ENCODE results near the gene ZBTB42.

The ZBTB42 gene

DNA sequence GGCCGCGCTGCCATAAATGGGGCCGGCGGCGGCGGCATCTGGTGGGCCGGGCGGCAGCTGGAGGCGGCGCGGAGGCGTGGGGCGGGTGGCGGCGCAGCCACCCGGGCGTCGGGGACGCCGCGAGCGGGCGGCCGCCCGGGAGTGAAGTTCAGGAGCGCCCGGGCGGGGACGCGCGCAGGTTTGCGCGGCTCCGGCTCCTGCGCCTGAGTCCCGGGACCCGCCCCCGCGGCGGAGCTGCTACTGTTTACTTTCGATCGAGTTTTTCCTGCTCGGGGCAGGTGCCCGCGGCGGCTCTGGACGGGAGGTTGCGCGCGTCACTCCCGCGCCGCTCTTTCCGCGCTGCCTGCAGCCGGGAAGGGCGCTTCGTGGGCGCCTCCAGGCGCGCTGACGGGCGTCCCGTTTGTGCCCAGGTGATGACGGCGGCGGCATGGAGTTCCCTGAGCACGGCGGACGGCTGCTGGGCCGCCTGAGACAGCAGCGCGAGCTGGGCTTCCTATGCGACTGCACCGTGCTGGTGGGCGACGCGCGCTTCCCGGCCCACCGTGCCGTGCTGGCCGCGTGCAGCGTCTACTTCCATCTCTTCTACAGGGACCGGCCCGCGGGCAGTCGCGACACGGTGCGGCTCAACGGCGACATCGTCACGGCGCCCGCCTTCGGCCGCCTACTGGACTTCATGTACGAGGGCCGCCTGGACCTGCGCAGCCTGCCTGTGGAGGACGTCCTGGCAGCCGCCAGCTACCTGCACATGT is at the start of gene ZBTB42:
Gene ZBTB42, plus strand, starts transcription at position 331 of the 749 bp plus-strand sequence. Its CDS starts 97 bp downstream, at position 428.
- DNase-seq, result peak; percentile 56

DNA sequence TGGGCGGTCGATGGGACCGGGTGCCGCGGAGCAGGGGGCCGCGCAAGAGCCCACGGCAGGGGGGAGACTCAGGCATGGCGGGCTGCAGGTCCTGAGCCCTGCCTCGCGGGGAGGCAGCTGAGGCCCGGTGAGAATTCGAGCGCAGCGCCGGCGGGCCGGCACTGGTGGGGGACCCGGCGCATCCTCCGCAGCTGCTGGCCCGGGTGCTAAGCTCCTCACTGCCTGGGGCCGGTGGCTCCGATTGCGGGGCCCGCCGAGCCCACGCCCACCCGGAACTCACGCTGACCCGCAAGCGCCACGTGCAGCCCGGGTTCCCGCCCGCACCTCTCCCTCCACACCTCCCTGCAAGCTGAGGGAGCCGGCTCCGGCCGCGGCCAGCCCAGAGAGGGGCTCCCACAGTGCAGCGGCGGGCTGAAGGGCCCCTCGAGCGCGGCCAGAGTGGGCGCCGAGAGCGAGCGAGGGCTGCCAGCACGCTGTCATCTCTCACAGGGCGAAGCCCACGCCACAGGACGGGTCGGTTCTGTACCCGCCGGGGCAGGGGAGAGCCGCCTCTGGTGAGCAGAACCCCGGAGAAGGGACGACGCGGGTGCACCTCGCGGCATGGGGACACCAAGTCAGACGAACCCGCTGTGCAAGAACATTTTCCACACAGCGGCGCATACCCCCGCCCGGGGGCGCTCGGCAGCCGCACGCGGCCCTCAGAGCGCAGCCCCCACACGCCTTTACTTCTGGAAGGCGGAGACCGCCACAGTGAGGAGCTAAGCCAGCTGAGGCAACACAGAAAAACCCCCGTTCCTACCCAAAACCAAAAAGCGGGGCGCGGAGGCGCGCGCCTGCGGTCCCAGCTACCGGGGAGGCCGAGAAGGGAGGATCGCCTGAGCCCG is 49.1 kb upstream of the ZBTB42 start:
- no peak for DNase-seq

DNA sequence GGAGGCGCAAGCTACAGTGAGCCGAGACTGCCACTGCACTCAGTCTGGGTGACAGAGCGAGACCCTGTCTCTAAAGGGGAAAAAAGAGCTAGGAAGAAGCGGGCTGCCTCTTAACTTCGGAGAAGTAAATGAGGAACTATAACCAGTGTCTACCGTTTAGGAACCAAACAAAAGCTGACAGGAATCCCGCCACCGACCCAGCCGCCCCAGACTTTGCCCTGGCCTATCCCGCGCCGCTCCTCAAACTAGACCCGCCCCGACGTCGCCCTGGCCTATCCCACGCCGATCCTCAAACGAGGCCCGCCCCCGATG is 48.5 kb upstream of the ZBTB42 start:
- DNase-seq, result no peak

DNA sequence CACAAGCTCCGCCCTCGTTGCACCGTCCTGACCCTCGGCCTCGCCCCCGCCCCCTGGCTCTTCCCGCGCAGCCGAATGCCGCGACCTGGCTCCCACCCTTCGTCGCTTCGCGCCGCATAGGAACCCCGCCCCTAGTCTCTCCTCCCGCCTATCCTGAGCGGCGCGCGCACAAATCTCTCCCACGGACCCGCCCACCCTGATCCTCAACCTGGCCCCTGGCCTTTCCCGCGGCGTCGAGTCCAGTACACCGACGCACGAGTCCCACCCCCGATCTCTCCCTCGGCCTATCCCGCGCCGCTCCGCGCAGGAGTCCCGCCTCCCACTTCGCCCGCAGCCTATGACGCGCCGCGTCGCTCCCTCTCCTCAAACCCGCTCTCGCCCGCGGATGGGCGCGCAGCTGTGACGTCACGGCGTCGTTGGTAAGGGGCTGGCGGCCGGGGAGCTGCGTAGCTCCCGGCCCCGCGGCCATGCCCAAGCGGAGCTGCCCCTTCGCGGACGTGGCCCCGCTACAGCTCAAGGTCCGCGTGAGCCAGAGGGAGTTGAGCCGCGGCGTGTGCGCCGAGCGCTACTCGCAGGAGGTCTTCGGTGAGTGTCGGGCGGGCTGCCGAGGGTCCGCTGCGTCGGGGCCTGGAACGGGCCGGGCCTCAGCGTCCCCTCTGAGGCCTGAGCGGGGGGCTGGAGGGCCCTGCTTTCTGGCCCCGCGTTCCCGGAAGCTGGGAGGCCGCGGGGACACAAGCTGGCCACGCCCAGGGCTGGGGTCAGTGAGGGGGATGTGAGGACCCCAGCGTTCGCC is 48.0 kb upstream of the ZBTB42 start, which contains the start of gene SIVA1:
Gene SIVA1, plus strand, starts transcription at position 413 of the 793 bp plus-strand sequence. Its CDS starts 55 bp downstream, at position 468.
- peak; percentile 99 for DNase-seq

DNA sequence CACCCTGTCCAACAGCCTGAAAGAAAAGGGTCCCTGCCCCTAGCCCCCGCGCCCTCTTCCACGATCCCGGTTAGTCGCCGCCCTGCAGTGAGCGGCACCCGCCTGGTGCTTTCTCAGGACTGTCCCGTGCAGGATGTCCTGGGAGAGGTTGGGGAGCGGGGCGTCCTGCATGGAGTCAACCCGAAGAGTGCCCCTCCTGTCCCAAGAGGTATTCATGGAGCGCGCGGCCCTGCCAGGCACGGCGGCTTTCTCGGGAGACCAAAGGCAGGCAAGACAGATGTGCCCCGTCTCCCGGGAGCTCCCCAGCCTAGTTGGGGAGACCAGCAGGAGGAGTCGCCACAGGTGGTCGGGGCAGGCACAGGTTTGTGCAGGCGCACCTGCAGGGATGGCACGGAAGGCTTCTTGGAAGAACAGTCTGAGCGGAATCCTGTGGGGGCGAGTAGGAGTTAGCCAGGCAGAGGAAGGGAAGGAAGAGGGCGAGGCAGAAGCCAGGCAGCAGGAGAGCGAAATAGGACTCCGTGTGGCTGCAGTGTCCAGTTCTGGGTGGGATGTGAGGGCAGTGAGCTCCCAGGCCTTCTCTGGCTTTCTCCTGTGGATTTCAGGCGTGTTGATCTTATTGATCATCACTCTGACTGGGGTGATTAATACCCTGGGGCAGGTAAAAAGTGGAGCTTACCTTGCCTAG is 47.2 kb upstream of the ZBTB42 start:
- no peak for DNase-seq

DNA sequence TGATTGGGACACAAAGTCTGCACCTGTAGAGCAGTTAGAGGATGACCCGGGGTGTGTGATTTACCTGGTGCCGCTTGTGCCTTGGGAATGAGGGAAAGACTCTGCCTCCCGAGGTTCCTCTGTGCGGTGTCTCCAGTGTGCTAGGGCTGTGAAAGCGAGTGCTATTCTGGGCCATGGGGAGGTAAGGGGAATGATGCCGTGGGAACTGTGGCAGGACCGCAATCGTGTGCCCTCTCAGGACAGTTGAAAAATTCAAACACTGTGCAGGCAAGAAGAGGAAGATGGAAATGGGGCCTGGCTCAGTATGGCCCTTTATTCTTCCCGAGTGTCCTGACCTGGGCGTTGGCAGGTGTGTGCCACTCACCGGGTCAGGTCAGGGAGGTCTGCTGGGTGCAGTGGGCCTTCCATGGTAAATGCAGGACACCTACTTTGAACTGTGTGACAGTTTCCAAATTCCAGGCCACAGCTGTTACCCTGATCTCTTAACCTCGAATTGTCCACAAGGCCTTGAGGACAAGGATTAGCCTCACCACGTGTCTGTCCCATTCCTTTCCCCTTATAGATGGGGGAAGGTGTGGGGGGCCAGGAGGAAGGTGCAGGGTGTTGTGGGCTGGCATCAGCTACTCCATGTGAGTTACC is 46.6 kb upstream of the ZBTB42 start:
- DNase-seq, result no peak

DNA sequence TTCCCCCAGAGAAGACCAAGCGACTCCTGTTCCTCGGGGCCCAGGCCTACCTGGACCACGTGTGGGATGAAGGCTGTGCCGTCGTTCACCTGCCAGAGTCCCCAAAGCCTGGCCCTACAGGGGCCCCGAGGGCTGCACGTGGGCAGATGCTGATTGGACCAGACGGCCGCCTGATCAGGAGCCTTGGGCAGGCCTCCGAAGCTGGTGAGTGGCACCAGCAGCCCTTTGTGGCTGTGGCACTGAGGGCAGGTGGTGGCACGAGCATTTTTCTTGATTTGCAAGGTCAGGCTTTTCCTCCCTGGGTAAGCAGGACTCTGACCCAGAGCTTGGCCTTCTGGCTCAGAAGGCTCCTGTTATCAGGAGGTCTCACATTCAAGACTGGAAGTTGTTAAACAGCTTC is 45.3 kb upstream of the ZBTB42 start:
- DNase-seq, result no peak

DNA sequence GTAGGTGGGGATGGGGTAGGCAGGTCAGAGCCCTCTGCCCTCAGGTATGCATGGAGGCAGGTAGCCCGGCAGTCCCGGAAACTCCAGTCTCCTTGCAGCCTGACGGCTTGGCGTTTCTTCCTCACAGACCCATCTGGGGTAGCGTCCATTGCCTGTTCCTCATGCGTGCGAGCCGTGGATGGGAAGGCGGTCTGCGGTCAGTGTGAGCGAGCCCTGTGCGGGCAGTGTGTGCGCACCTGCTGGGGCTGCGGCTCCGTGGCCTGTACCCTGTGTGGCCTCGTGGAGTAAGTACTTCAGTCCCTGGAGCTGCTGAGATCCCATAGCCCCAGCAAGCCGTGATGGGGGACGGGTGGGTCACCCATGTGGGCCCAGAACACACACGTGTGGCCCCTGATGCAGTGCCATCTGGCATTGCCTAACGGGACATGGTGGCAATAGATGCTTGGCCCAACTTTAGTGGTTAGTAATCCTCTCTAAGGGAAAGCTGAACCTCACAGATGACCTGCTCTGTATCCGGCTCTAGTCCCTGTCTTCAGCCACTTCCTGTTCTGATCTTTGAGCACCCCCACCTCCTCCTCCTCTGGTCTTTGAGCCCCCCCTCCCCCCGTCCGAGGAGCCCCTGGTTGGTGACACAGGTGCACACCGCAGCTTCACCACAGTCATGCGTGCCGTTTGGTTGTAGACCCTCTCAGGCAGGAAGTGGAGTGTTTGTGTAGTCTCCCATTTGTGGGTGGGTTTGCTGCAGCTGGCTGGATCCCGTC is 44.2 kb upstream of the ZBTB42 start:
- DNase-seq, result no peak

DNA sequence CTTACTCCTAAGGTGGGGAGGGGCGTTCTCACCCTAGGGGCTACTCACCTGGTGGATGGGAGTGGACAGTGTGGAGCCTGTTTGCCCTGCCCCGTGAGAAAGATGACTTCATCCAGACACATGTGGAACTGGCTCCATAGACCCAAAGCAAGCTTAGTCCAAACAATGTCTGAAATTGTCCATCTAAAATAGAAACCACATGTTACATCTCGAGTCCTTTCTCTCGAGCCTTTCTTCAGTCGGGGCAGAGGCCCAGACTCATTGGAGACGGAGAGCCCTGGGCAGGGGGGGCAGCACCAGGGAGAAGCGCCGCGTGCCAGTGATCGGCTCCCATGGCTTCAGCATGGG is 43.7 kb upstream of the ZBTB42 start:
- DNase-seq, result no peak

DNA sequence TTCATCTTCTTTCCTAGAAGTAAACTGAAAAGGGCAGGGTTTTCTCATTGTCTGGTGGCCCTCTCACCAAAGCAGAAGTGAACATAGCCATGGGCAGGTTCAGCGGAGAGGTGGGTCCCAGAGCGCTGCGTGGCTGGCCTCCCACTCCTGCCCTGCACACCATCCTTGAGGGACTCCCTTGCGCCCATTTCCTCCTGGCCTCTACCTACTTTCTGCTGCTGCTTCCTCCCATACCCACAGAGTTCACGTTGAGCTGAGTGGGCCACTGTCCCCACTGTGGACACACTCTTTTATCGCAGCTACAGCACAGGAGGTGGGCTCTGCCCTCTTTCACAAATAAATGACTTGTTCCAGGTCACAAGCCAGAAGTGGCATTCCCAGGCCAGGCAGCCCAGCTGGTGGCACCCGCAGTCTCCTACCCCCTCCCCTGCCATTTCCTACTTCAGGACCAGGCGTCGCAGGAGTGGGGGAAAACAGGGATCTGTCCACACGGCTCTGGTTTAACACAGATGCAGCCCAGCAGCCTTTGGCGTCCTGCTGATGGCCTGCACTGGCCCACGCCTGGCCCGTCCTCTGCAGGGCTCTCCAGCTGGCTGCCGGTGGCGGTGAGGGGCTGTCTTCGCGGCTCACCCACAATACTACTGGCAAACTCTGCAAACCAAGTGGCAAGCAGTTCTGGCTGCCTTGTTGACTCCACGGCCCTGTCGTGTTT is 43.1 kb upstream of the ZBTB42 start:
- no peak for DNase-seq

DNA sequence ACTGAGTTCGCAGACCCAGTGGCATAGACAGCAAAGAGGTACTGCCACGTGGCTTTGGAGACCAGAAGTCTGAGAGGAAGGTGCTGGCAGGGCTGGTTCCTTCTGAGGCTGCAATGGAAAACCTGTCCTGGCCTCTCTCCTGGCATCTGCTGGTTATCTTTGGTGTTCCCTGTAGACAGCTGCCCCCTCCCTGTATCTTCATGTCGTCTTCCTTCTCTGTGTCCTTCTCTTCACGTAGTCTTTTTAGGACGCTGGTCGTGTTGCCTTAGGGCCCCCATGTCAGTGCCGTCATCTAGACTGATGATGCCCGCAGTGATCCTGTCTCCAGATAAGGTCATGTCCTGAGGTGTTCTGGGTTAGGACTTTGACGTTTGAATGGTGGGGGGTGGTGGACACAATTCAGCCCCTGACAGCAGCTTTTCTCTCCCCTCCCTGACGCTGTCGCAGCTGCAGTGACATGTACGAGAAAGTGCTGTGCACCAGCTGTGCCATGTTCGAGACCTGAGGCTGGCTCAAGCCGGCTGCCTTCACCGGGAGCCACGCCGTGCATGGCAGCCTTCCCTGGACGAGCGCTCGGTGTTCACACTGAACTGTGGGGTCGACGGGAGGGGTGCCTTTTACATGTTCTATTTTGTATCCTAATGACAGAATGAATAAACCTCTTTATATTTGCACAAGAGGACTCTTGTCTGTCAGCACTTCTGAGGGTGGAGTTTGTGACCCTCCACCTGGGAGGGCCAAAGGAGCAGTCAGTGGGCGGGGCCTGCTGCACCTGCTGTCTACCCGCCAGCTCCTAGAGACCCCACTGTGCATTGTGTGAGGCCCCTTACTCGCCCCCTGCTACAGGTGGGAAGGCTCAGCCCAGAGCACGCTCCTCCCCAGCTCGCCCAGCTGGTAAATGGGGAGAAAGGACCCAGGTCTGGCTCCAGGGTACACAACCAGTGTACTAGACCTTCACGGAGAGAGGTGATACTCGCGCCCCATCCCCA is 41.6 kb upstream of the ZBTB42 start:
- no peak for DNase-seq

DNA sequence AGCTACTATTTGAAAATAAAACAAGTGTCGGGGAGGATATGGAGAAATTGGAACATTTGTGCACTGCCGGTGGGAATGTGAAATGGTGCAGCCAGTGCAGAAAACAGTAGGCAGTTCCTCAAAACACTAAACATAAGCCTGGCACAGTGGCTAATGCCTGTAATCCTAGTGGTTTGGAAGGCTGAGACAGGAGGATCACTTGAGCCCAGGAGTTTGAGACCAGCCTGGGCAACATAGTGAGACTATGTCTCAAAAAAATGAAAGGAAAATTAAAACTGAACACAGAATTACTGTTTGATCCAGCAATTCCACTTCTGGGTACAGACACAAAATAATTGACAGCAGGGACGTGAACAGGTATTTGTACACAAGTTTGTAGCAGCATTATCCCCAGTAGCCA is 35.4 kb upstream of the ZBTB42 start:
- DNase-seq, result no peak

DNA sequence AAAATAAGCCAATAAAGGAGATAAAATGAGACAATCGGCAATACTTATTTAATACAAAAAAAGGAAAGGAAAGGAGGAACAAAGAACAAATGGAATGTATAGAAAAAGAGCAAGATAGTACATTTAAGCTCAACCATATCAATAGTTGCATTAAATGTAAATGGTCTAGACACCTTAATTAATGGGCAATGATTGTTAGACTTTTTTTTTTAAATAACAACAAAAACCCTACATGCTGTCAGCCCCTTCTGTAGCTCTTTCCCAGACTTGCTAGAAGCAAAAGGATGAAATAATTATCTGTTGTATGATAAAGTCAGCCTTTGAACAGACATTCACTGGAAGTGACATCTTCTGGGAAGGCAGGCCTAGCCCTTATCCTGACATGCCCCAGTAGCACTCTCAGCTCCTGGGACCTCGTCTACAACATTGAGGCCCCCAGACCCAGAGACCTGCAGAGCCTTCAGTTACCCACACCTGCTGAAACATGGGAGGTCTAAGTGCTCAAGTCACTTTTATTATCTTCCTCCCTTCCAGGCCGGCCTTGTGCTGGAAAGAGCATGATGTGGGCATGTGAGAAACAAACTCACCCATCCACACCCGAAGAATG is 34.5 kb upstream of the ZBTB42 start:
- DNase-seq, result no peak

DNA sequence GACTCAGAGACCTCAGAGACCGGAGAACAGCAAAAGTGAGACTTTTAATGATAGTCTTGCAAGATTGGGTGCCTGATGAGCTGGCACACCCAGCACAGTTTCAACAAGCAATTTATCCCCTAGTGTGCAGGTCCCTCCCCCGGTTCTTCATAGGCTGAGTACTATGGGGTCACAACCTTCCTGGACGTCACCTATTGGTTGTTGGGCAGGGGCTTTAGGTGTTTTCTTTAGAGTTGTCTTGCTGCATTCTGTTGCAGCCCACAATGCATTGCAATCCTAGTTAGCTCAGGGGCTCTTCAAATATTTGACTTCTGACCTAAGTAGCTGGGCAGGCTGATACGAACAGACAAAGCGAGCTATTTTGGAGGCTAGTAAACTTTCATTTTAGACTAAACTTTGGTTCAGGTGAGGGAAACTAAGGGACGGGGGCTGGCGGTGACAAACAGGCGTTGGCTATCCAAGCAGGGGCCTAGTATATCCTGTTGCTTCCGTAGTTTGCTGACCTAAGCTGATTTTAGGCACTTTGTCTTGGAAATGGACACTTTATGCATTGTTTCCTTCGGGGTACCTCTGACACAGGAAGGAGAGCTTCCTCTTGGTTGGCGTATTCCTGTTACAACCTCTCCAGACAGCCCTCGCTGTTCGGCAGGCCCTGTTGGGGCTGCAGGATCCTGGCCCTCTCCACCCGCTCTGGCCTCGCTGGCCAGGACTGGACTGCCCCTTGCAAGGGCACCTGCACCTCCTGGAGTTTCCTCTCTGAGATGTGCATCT is 33.9 kb upstream of the ZBTB42 start:
- no peak for DNase-seq

DNA sequence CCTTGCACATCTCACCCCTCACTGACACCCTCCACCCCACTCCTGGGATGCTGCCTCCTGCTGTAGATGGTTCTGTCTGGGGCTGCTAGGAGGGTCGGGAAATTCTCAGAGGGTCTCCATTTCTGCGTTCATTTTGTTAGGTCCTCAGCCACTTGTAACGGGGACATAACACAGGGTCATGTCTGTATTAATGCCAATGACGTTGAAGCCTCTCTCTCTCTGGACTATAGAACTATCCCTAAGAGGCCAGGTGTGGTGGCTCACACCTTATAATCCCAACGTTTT is 33.3 kb upstream of the ZBTB42 start:
- no peak for DNase-seq

DNA sequence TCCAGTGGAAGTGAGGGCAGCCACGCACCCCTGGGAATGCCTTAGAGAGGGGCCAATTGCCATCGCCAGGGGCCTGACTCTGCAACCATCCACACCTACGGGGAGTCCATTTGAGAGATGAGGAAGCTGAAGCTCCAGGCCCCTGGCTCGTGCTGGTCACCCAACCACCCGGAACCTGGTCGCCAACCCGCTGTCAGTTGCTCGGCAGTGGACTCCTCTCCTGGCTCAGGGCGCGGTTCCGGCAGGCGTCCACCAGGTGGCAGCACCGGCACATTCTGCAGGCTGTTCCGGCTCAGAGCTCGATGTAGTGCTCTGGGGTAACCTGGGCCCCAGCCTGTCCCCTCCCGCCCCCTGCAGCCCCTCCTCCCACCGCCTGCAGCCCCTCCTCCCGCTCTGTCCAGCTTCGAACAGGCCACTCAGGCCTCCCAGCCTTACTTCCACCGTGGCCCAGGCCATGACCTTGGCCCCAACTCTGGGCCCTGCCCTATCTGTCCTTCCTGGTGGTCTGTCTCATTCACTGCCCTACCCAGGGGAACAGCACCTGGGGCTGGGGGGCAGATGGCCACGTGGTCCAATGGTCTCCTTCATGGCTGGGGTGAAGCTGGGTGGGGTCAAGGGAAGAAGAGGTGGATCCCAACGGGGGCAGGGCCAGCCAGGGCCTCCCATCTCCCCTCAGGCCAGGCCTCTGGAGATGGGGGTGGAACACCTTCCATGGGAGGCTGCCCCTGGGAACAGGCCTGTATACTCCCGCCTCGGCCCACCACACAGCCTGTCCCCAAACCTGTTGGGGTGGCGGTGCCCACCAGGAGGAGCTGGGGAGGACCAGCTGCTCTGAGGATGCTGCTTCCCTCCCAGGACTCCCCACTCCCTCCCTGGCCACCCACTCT is 32.2 kb upstream of the ZBTB42 start:
- DNase-seq, result peak; percentile 83

DNA sequence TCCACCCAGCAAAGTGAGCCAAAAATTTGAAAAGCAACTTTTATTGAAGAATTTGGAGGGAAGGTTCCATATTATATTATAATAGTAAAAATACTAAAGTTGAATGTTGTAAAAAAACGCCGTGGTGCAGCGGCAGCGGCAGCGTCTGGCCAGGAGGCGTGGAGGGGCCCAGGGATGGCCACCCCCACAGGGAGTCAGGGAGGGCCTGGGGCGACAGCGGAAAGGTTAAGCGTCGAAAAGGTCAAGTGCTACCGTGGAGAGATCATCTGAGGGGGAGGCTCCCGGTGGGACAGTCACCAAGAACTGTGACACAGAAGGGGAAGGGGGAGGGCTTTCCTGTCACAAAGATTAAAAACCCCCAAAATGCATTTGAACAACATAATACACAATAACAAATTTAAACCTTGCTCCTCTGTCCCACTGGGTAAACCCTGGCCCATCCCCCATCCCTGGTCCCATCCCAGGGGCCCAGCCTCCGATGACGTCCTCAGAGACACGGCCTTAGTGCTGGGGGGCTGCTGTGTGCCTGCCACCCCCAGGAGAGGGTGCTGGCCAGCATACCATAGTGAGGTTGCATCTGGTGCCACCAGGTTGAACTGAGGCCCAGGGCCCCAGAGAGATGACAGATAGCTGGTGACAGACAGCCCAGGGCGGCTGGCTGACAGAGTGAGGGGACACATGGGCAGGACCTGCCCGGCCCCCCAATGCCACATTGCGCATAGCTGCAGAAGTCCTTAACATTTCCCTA is 31.4 kb upstream of the ZBTB42 start:
- DNase-seq, result no peak
